Hepatic stellate cell (primary cell): ENCODE data around the gene CUL2.
A peak's percentile ranks its signal among the peaks of the same experiment; 100 is the strongest.
"Not testable (repeated sequence)": the region's sequence is repeated elsewhere in the genome, so short reads cannot be mapped to it uniquely, and the experiment has no call there.

Experiments used
- DNase-seq: peaks from one replicate; pipeline ENCODE4 v3.0.0; 2011; ENCODE audit warnings: low spot score

CUL2 gene

GRCh38 chr10:35079763-35080162 lies 10.4 kb downstream of the CUL2 start:
- peak; percentile 44 for DNase-seq

GRCh38 chr10:35079265-35079664 lies 10.9 kb downstream of the CUL2 start:
- DNase-seq: no peak

- no peak for DNase-seq
Measured at GRCh38 chr10:35075228-35075627, 14.9 kb downstream of the CUL2 start.

- DNase-seq: no peak
Measured at GRCh38 chr10:35074266-35074665, 15.9 kb downstream of the CUL2 start.

- no peak for DNase-seq
Measured at GRCh38 chr10:35070521-35070920, 19.6 kb downstream of the CUL2 start.

- DNase-seq: no peak
Measured at GRCh38 chr10:35063837-35064454, 26.2 kb downstream of the CUL2 start.

- no peak for DNase-seq
Measured at GRCh38 chr10:35059481-35059880, 30.7 kb downstream of the CUL2 start.

GRCh38 chr10:35058686-35059085 lies 31.5 kb downstream of the CUL2 start:
- DNase-seq: no peak

GRCh38 chr10:35058134-35058533 lies 32.0 kb downstream of the CUL2 start:
- peak; percentile 86 for DNase-seq

GRCh38 chr10:35056686-35057085 lies 33.5 kb downstream of the CUL2 start:
- no peak for DNase-seq

- DNase-seq: no peak
Measured at GRCh38 chr10:35056133-35056532, 34.0 kb downstream of the CUL2 start.

GRCh38 chr10:35050568-35050967 lies 39.6 kb downstream of the CUL2 start:
- no peak for DNase-seq

- no peak for DNase-seq
Measured at GRCh38 chr10:35046074-35046473, 44.1 kb downstream of the CUL2 start.

GRCh38 chr10:35045275-35045674 lies 44.9 kb downstream of the CUL2 start:
- not testable (repeated sequence) for DNase-seq

- DNase-seq: peak; percentile 15
Measured at GRCh38 chr10:35043796-35044344, 46.3 kb downstream of the CUL2 start.

GRCh38 chr10:35042783-35043182 lies 47.4 kb downstream of the CUL2 start:
- no peak for DNase-seq

- DNase-seq: no peak
Measured at GRCh38 chr10:35041502-35041879, 48.6 kb downstream of the CUL2 start.

- peak; percentile 30 for DNase-seq
Measured at GRCh38 chr10:35040760-35041501, 49.2 kb downstream of the CUL2 start.

GRCh38 chr10:35037104-35037503 lies 53.0 kb downstream of the CUL2 start:
- DNase-seq: no peak

- no peak for DNase-seq
Measured at GRCh38 chr10:35035606-35036005, 54.5 kb downstream of the CUL2 start.

- peak; percentile 11 for DNase-seq
Measured at GRCh38 chr10:35027567-35027966, 62.6 kb downstream of the CUL2 start.

GRCh38 chr10:35025916-35026315 lies 64.2 kb downstream of the CUL2 start:
- peak; percentile 9 for DNase-seq

GRCh38 chr10:35020481-35020880 lies 69.7 kb downstream of the CUL2 start:
- DNase-seq: no peak
